K562 (cell line): Measurements from ENCODE around the gene DGCR8. TPM values are rescaled to one million over a fixed set of nuclear protein-coding genes. Genes with fewer than 3 reads are reported as not detected.

ENCODE experiments used
- AFF4 ChIP-seq: sonication (generic); formaldehyde crosslinking; IDR thresholded peaks from 2 replicates; pipeline ENCODE4 v1.8.0; 2023; ENCODE audit warnings: mild to moderate bottlenecking, missing genetic modification reagents
- BRCA1 ChIP-seq, 2 experiments: fragments of 450-650 bp in 1 of 2; sonication (generic) in 1 of 2; formaldehyde crosslinking in 1 of 2; IDR thresholded peaks; 2 replicates each; pipeline versions ENCODE4 v1.5.0 to v1.6.1; 2017 to 2020; ENCODE audit warnings: mild to moderate bottlenecking in 1 of 2, missing genetic modification reagents in 1 of 2
- CCAR2 ChIP-seq: fragments of 200-400 bp; formaldehyde crosslinking; IDR thresholded peaks from 2 replicates; pipeline ENCODE4 v1.6.1; 2017; ENCODE audit warnings: mild to moderate bottlenecking, low read depth, low read length
- CUX1 ChIP-seq: fragments of 200-800 bp; sonication (Bioruptor generic); IDR thresholded peaks from 2 replicates; pipeline ENCODE4 v1.6.1; 2016; ENCODE audit warnings: missing genetic modification characterization, missing compliant biosample characterization
- HBP1 ChIP-seq: fragments of 450-650 bp; formaldehyde crosslinking; IDR thresholded peaks from 2 replicates; pipeline ENCODE4 v1.4.0; 2022; ENCODE audit warnings: missing genetic modification characterization
- HNRNPUL1 ChIP-seq: fragments of 200-400 bp; formaldehyde crosslinking; IDR thresholded peaks from 2 replicates; pipeline ENCODE4 v1.6.1; 2017; ENCODE audit warnings: low read length
- JUNB ChIP-seq: fragments of 450-650 bp; formaldehyde crosslinking; conservative IDR thresholded peaks from 2 replicates; pipeline ENCODE4 v1.4.0; 2020; ENCODE audit warnings: mild to moderate bottlenecking
- MXI1 ChIP-seq: IDR thresholded peaks from 2 replicates; pipeline ENCODE4 v1.6.1; 2011; ENCODE audit warnings: low read depth, mild to moderate bottlenecking, improper control_type of control experiment, low read length
- MYBL2 ChIP-seq, 2 experiments: fragments of 450-650 bp in 1 of 2; sonication (generic) in 1 of 2; formaldehyde crosslinking in 1 of 2; IDR thresholded peaks; 2 replicates each; pipeline versions ENCODE4 v1.6.1 to v1.8.1; 2017 to 2022; ENCODE audit warnings: borderline replicate concordance in 1 of 2, inconsistent platforms in 1 of 2, low read depth in 1 of 2, mild to moderate bottlenecking in 1 of 2, missing genetic modification reagents in 1 of 2, moderate library complexity in 1 of 2
- SNRNP70 ChIP-seq: fragments of 200-400 bp; formaldehyde crosslinking; optimal IDR thresholded peaks from 2 replicates; pipeline ENCODE3; 2017; ENCODE audit warnings: low read depth, low read length
- TCF7 ChIP-seq: sonication (generic); IDR thresholded peaks from 2 replicates; pipeline ENCODE4 v1.6.1; 2016; ENCODE audit warnings: antibody characterized with exemption, borderline replicate concordance
- TFAM ChIP-seq: fragments of 250-450 bp; sonication (Bioruptor Pico); conservative IDR thresholded peaks from 2 replicates; pipeline ENCODE4 v1.5.0; 2021; ENCODE audit warnings: mild to moderate bottlenecking, moderate library complexity
- ZBTB9 ChIP-seq: fragments of 450-650 bp; formaldehyde crosslinking; IDR thresholded peaks from 2 replicates; pipeline ENCODE4 v1.4.0; 2020; ENCODE audit warnings: mild to moderate bottlenecking, moderate library complexity
- ZNF224 ChIP-seq: sonication (generic); formaldehyde crosslinking; IDR thresholded peaks from 2 replicates; pipeline ENCODE4 v1.8.0; 2022; ENCODE audit warnings: mild to moderate bottlenecking, missing genetic modification reagents
- ZNF586 ChIP-seq: fragments of 450-650 bp; formaldehyde crosslinking; conservative IDR thresholded peaks from 2 replicates; pipeline ENCODE4 v1.4.0; 2020; ENCODE audit warnings: mild to moderate bottlenecking, moderate library complexity
- ZNF696 ChIP-seq: fragments of 250-450 bp; sonication (Bioruptor Pico); conservative IDR thresholded peaks from 2 replicates; pipeline ENCODE4 v1.4.0; 2020; ENCODE audit warnings: mild to moderate bottlenecking, moderate library complexity
- polyA plus RNA-seq, 8 experiments: library from polyadenylated mRNA; depleted of rRNA in 4 of 8; stranded (reverse) in 5 of 8; unstranded in 3 of 8; fragments of >200 nt; fragmentation: Nextera tagmentation in 2 of 8; fragmentation: Illumina TruSeq in 1 of 8; extraction: Ambion mirVana in 2 of 8; extraction: Trizol in 1 of 8; gene quantifications; 2 replicates each; pipeline versions ENCODE4 v1.2.1 to v1.2.3, GENCODE V29; 2011 to 2014; ENCODE audit warnings: inconsistent platforms in 1 of 8, missing spikeins in 1 of 8
- total RNA-seq, 7 experiments: library from RNA; depleted of rRNA in 6 of 7; stranded (reverse); fragments of >200 nt in 6 of 7; fragmentation: Illumina TruSeq in 2 of 7; extraction: Trizol in 2 of 7; gene quantifications; 2 replicates each; pipeline versions ENCODE4 v1.2.1 to v1.2.3, GENCODE V29; 2011 to 2021; ENCODE audit warnings: low replicate concordance in 1 of 7

The DGCR8 gene
- total and polyA plus RNA-seq, 9 of the 15 experiments (the other 6 are each of a cell fraction or from before 2014, with no cell fraction given) = 5.9 to 144 (median 80.1) TPM

GRCh38 chr22:20132686-20133246, 52.7 kb downstream of the DGCR8 start (continued):
- TF ChIP-seq SNRNP70 (no peak), ZNF696 (CRISPR knock-in tag) (no peak), CCAR2 (no peak), AFF4 (CRISPR knock-in tag) (no peak), HBP1 (CRISPR knock-in tag) (no peak), BRCA1 (IDR thresholded peaks at IDR 0.05) (no peak), BRCA1 (CRISPR knock-in tag; IDR thresholded peaks at IDR 0.05) (no peak), ZNF224 (CRISPR knock-in tag) (no peak), ZNF586 (CRISPR knock-in tag) (no peak), ZBTB9 (no peak), CUX1 (CRISPR knock-in tag) (no peak), HNRNPUL1 (no peak), JUNB (no peak; the same call in 1 of the 2 replicates), MYBL2 (IDR thresholded peaks at IDR 0.05; ENCODE audit: low read depth) (no peak), MYBL2 (CRISPR knock-in tag; IDR thresholded peaks at IDR 0.05; ENCODE audit: borderline replicate concordance) (no peak), MXI1 (no peak), TCF7 (no peak), TFAM (no peak)
